Measurements from ENCODE around the gene MAPK8IP1.

DNA sequence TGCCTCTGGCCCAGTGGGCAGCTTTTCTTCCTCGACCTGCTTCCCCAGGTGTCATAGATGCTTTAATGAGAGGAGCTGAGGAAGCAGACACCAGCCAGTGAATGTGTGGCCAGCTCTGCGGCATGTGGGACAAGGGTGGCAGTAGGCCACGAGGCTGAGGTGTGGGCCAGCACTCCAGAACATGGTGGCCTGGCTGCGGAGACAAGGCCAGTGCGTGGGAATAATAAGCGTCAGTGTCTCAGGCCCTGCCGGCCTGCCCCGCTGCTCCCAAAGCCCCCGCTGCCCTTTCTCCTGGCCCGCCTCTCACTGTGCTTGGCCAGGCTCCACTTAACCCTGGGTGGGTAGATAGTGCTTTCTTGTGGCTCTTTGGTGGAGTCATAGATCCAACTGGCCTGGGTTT is 2.1 kb downstream of the MAPK8IP1 start:
- TF ChIP-seq, protein P1, sequence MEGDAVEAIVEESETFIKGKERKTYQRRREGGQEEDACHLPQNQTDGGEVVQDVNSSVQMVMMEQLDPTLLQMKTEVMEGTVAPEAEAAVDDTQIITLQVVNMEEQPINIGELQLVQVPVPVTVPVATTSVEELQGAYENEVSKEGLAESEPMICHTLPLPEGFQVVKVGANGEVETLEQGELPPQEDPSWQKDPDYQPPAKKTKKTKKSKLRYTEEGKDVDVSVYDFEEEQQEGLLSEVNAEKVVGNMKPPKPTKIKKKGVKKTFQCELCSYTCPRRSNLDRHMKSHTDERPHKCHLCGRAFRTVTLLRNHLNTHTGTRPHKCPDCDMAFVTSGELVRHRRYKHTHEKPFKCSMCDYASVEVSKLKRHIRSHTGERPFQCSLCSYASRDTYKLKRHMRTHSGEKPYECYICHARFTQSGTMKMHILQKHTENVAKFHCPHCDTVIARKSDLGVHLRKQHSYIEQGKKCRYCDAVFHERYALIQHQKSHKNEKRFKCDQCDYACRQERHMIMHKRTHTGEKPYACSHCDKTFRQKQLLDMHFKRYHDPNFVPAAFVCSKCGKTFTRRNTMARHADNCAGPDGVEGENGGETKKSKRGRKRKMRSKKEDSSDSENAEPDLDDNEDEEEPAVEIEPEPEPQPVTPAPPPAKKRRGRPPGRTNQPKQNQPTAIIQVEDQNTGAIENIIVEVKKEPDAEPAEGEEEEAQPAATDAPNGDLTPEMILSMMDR (IDR thresholded peaks at IDR 0.05): no peak
- no peak for TF ChIP-seq POLR2A (IDR thresholded peaks at IDR 0.05)

Measured in lower leg skin (tissue), 3 donors.